ENCODE data around the gene CACHD1.

The CACHD1 gene

GRCh38 chr1:64537942-64538341, 68.0 kb downstream of the CACHD1 start:
- H3K9me3 ChIP-seq (ENCODE audit: control insufficient read depth, insufficient read depth, low read length) = no peaks in the 10 kb centered on the region
- H3K27me3 ChIP-seq (ENCODE audit: control insufficient read depth, insufficient read depth, low read length) = no peaks in the 10 kb centered on the region
- peaks cover 62% of the 10 kb centered on the region for H3K4me1 ChIP-seq (ENCODE audit: control insufficient read depth, insufficient read depth, low read length)
- no peaks in the 10 kb centered on the region for H3K36me3 ChIP-seq (ENCODE audit: control insufficient read depth, insufficient read depth, low read length)
- H3K4me3 ChIP-seq (ENCODE audit: low read depth, low read length) = no peak overlapping the region
- no peak overlapping the region for H3K9ac ChIP-seq (ENCODE audit: low read depth, low read length)
- peak overlapping the region; percentile 6 for H3K27ac ChIP-seq (ENCODE audit: low read depth, low read length)

GRCh38 chr1:64538389-64538788, 68.5 kb downstream of the CACHD1 start:
- Histone ChIP-seq H3K9me3 (ENCODE audit: control insufficient read depth, insufficient read depth, low read length) (no peaks in the 10 kb centered on the region), H3K4me1 (ENCODE audit: control insufficient read depth, insufficient read depth, low read length) (peaks cover 62% of the 10 kb centered on the region), H3K9ac (ENCODE audit: low read depth, low read length) (no peak overlapping the region), H3K36me3 (ENCODE audit: control insufficient read depth, insufficient read depth, low read length) (no peaks in the 10 kb centered on the region), H3K4me3 (ENCODE audit: low read depth, low read length) (no peak overlapping the region), H3K27me3 (ENCODE audit: control insufficient read depth, insufficient read depth, low read length) (no peaks in the 10 kb centered on the region), H3K27ac (ENCODE audit: low read depth, low read length) (no peak overlapping the region)

GRCh38 chr1:64539289-64539688, 69.4 kb downstream of the CACHD1 start:
- Histone ChIP-seq H3K4me3 (ENCODE audit: low read depth, low read length) (no peak overlapping the region), H3K27ac (ENCODE audit: low read depth, low read length) (no peak overlapping the region), H3K9ac (ENCODE audit: low read depth, low read length) (no peak overlapping the region), H3K9me3 (ENCODE audit: control insufficient read depth, insufficient read depth, low read length) (no peaks in the 10 kb centered on the region), H3K4me1 (ENCODE audit: control insufficient read depth, insufficient read depth, low read length) (peaks cover 67% of the 10 kb centered on the region), H3K36me3 (ENCODE audit: control insufficient read depth, insufficient read depth, low read length) (no peaks in the 10 kb centered on the region), H3K27me3 (ENCODE audit: control insufficient read depth, insufficient read depth, low read length) (no peaks in the 10 kb centered on the region)

- Histone ChIP-seq H3K4me1 (ENCODE audit: control insufficient read depth, insufficient read depth, low read length) (peaks cover 67% of the 10 kb centered on the region), H3K36me3 (ENCODE audit: control insufficient read depth, insufficient read depth, low read length) (no peaks in the 10 kb centered on the region), H3K27ac (ENCODE audit: low read depth, low read length) (peak overlapping the region; percentile 77), H3K27me3 (ENCODE audit: control insufficient read depth, insufficient read depth, low read length) (no peaks in the 10 kb centered on the region), H3K4me3 (ENCODE audit: low read depth, low read length) (0 out of 2 replicates have a peak overlapping the region, but pooled peaks have one; percentile 16), H3K9ac (ENCODE audit: low read depth, low read length) (no peak overlapping the region), H3K9me3 (ENCODE audit: control insufficient read depth, insufficient read depth, low read length) (no peaks in the 10 kb centered on the region)
These were observed 69.9 kb downstream of the CACHD1 start for GRCh38 chr1:64539781-64540218.

GRCh38 chr1:64540265-64540791, 70.4 kb downstream of the CACHD1 start:
- Histone ChIP-seq H3K9ac (ENCODE audit: low read depth, low read length) (no peak overlapping the region), H3K4me3 (ENCODE audit: low read depth, low read length) (0 out of 2 replicates have a peak overlapping the region, but pooled peaks have one; percentile 16), H3K4me1 (ENCODE audit: control insufficient read depth, insufficient read depth, low read length) (peaks cover 70% of the 10 kb centered on the region)

GRCh38 chr1:64542118-64542517, 72.2 kb downstream of the CACHD1 start:
- Histone ChIP-seq H3K36me3 (ENCODE audit: control insufficient read depth, insufficient read depth, low read length) (no peaks in the 10 kb centered on the region), H3K4me3 (ENCODE audit: low read depth, low read length) (no peak overlapping the region), H3K9me3 (ENCODE audit: control insufficient read depth, insufficient read depth, low read length) (no peaks in the 10 kb centered on the region), H3K27ac (ENCODE audit: low read depth, low read length) (no peak overlapping the region), H3K4me1 (ENCODE audit: control insufficient read depth, insufficient read depth, low read length) (peaks cover 70% of the 10 kb centered on the region), H3K27me3 (ENCODE audit: control insufficient read depth, insufficient read depth, low read length) (no peaks in the 10 kb centered on the region), H3K9ac (ENCODE audit: low read depth, low read length) (no peak overlapping the region)

More at GRCh38 chr1:64540265-64540791, 70.4 kb downstream of the CACHD1 start:
- Histone ChIP-seq H3K36me3 (ENCODE audit: control insufficient read depth, insufficient read depth, low read length) (no peaks in the 10 kb centered on the region), H3K27ac (ENCODE audit: low read depth, low read length) (peak overlapping the region; percentile 77), H3K27me3 (ENCODE audit: control insufficient read depth, insufficient read depth, low read length) (no peaks in the 10 kb centered on the region), H3K9me3 (ENCODE audit: control insufficient read depth, insufficient read depth, low read length) (no peaks in the 10 kb centered on the region)

GRCh38 chr1:64543831-64544230, 73.9 kb downstream of the CACHD1 start:
- peaks cover 53% of the 10 kb centered on the region for H3K4me1 ChIP-seq (ENCODE audit: control insufficient read depth, insufficient read depth, low read length)
- H3K27ac ChIP-seq (ENCODE audit: low read depth, low read length) = no peak overlapping the region
- no peak overlapping the region for H3K4me3 ChIP-seq (ENCODE audit: low read depth, low read length)
- H3K27me3 ChIP-seq (ENCODE audit: control insufficient read depth, insufficient read depth, low read length) = no peaks in the 10 kb centered on the region
- H3K9ac ChIP-seq (ENCODE audit: low read depth, low read length) = no peak overlapping the region
- no peaks in the 10 kb centered on the region for H3K36me3 ChIP-seq (ENCODE audit: control insufficient read depth, insufficient read depth, low read length)
- no peaks in the 10 kb centered on the region for H3K9me3 ChIP-seq (ENCODE audit: control insufficient read depth, insufficient read depth, low read length)

GRCh38 chr1:64545118-64545843, 75.4 kb downstream of the CACHD1 start:
- Histone ChIP-seq H3K27me3 (ENCODE audit: control insufficient read depth, insufficient read depth, low read length) (no peaks in the 10 kb centered on the region), H3K36me3 (ENCODE audit: control insufficient read depth, insufficient read depth, low read length) (no peaks in the 10 kb centered on the region), H3K4me1 (ENCODE audit: control insufficient read depth, insufficient read depth, low read length) (peaks cover 39% of the 10 kb centered on the region), H3K27ac (ENCODE audit: low read depth, low read length) (peak overlapping the region; percentile 44), H3K4me3 (ENCODE audit: low read depth, low read length) (peak overlapping the region; percentile 19; the same call in 1 of the 2 replicates), H3K9ac (ENCODE audit: low read depth, low read length) (no peak overlapping the region), H3K9me3 (ENCODE audit: control insufficient read depth, insufficient read depth, low read length) (no peaks in the 10 kb centered on the region)

- H3K36me3 ChIP-seq (ENCODE audit: control insufficient read depth, insufficient read depth, low read length) = 0 out of 2 replicates have a peak, but pooled peaks cover 2% of the 10 kb centered on the region
- H3K9me3 ChIP-seq (ENCODE audit: control insufficient read depth, insufficient read depth, low read length) = no peaks in the 10 kb centered on the region
- no peak overlapping the region for H3K27ac ChIP-seq (ENCODE audit: low read depth, low read length)
- no peak overlapping the region for H3K9ac ChIP-seq (ENCODE audit: low read depth, low read length)
- peaks cover 34% of the 10 kb centered on the region for H3K4me1 ChIP-seq (ENCODE audit: control insufficient read depth, insufficient read depth, low read length)
- no peaks in the 10 kb centered on the region for H3K27me3 ChIP-seq (ENCODE audit: control insufficient read depth, insufficient read depth, low read length)
- H3K4me3 ChIP-seq (ENCODE audit: low read depth, low read length) = no peak overlapping the region
These were observed 76.1 kb downstream of the CACHD1 start for GRCh38 chr1:64546013-64546412.

- Histone ChIP-seq H3K9me3 (ENCODE audit: control insufficient read depth, insufficient read depth, low read length) (no peaks in the 10 kb centered on the region), H3K27ac (ENCODE audit: low read depth, low read length) (no peak overlapping the region), H3K4me3 (ENCODE audit: low read depth, low read length) (no peak overlapping the region), H3K9ac (ENCODE audit: low read depth, low read length) (no peak overlapping the region), H3K36me3 (ENCODE audit: control insufficient read depth, insufficient read depth, low read length) (peaks cover 32% of the 10 kb centered on the region), H3K27me3 (ENCODE audit: control insufficient read depth, insufficient read depth, low read length) (no peaks in the 10 kb centered on the region), H3K4me1 (ENCODE audit: control insufficient read depth, insufficient read depth, low read length) (peaks cover 23% of the 10 kb centered on the region)
These were observed 79.7 kb downstream of the CACHD1 start for GRCh38 chr1:64549464-64550239.

- no peaks in the 10 kb centered on the region for H3K9me3 ChIP-seq (ENCODE audit: control insufficient read depth, insufficient read depth, low read length)
- no peak overlapping the region for H3K9ac ChIP-seq (ENCODE audit: low read depth, low read length)
These were observed 80.6 kb downstream of the CACHD1 start for GRCh38 chr1:64550510-64550909.

More at GRCh38 chr1:64550510-64550909, 80.6 kb downstream of the CACHD1 start:
- Histone ChIP-seq H3K4me3 (ENCODE audit: low read depth, low read length) (no peak overlapping the region), H3K27ac (ENCODE audit: low read depth, low read length) (no peak overlapping the region), H3K27me3 (ENCODE audit: control insufficient read depth, insufficient read depth, low read length) (no peaks in the 10 kb centered on the region), H3K36me3 (ENCODE audit: control insufficient read depth, insufficient read depth, low read length) (peaks cover 32% of the 10 kb centered on the region), H3K4me1 (ENCODE audit: control insufficient read depth, insufficient read depth, low read length) (peaks cover 15% of the 10 kb centered on the region)

Data from HUES48 (cell line).